Fibroblast of lung (primary cell): ENCODE data around the gene C2CD4C.

Experiments
- CTCF ChIP-seq, 2 donors: IDR thresholded peaks in 1 of 2; conservative IDR thresholded peaks in 1 of 2; 1 replicate in 1 of 2; 2 replicates in 1 of 2; pipeline ENCODE4 v1.5.1; 2011 to 2012; ENCODE audit warnings: low read length in 2 of 2, control low read depth in 1 of 2, inconsistent platforms in 1 of 2, low read depth in 1 of 2, mild to moderate bottlenecking in 1 of 2
- EZH2 ChIP-seq: IDR thresholded peaks from 2 replicates; pipeline ENCODE4 v1.5.1; 2012; ENCODE audit warnings: low read length, control low read depth, mild to moderate bottlenecking; ENCODE audit errors: missing control alignments

DNA sequence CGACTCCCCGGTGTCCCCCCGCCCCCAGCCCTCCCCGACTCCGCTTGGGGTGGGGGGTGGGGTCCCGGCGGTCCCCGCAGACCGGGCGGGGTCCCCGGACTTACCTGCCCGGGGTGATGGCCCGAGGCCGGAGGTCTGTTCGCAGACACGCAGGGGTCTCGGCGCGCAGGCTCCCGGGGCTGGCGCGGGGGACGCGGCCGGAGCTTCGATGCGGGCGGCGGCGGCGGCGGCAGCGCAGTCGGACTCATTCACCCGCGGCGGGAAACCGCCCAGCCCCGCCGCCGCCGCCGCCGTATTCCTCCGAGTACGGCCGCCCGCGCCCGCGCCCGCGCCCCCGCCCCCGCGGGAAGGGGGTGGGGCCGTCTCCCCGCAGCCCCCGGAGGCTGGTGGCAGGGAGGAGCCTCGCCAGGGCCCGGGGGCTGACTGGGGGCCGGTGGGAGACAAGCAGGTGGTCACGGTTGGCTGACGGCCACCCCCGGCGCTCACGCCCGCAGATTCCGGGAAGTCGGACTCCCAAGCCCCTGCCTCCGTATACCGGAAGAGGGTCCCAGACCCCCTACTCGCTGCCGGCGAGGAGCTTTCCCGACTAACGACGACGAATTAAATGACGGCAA, at the start of gene C2CD4C:
- no peak for TF ChIP-seq CTCF (conservative IDR thresholded peaks at IDR 0.05 in 1 of 2, IDR thresholded peaks at IDR 0.05 in 1 of 2; ENCODE audit: low read depth in 1 of 2, low read length in 2 of 2)
- TF ChIP-seq EZH2: no peak
